Fibroblast of lung (primary cell): Measurements from ENCODE around the gene POLQ. TPM values are rescaled to one million over a fixed set of nuclear protein-coding genes. Genes with fewer than 3 reads are reported as not detected.

ENCODE experiments used
- DNase-seq, 2 donors: peaks; one replicate each; pipeline versions ENCODE4 v3.0.0 to v3.0.0-alpha.2; 2010; ENCODE audit warnings: low read depth in 2 of 2
- H2AFZ ChIP-seq: 2 replicates; pipeline ENCODE4 v1.5.1; 2012; ENCODE audit warnings: low read length, control low read depth, inconsistent platforms
- H3K27ac ChIP-seq: 2 replicates; pipeline ENCODE4 v1.5.1; 2011; ENCODE audit warnings: low read length, control low read depth; ENCODE audit not compliant: insufficient read depth
- H3K27me3 ChIP-seq: 2 replicates; pipeline ENCODE4 v1.5.1; 2011; ENCODE audit warnings: mild to moderate bottlenecking, low read length; ENCODE audit not compliant: control insufficient read depth, insufficient read depth
- H3K36me3 ChIP-seq: 2 replicates; pipeline ENCODE4 v1.5.1; 2011; ENCODE audit warnings: low read length; ENCODE audit not compliant: control insufficient read depth, insufficient read depth
- H3K4me1 ChIP-seq: 2 replicates; pipeline ENCODE4 v1.5.1; 2011; ENCODE audit warnings: low read length; ENCODE audit not compliant: control insufficient read depth, insufficient read depth; ENCODE audit errors: extremely low read depth
- H3K4me2 ChIP-seq: 2 replicates; pipeline ENCODE4 v1.5.1; 2011; ENCODE audit warnings: low read length, control low read depth; ENCODE audit not compliant: insufficient read depth; ENCODE audit errors: extremely low read depth
- H3K4me3 ChIP-seq, 4 experiments: fragments of 200-600 bp in 1 of 4; sonication (generic) in 1 of 4; replicated peaks in 1 of 4; 2 replicates each; pipeline ENCODE4 v1.5.1; 2011 to 2016; ENCODE audit warnings: low read length in 4 of 4, low read depth in 3 of 4, mild to moderate bottlenecking in 3 of 4, control low read depth in 2 of 4, inconsistent platforms in 1 of 4, mixed read lengths in 1 of 4; ENCODE audit not compliant: insufficient read depth in 1 of 4; ENCODE audit errors: control extremely low read depth in 1 of 4
- H3K79me2 ChIP-seq: 2 replicates; pipeline ENCODE4 v1.5.1; 2012; ENCODE audit warnings: mild to moderate bottlenecking, low read length, inconsistent platforms; ENCODE audit not compliant: control insufficient read depth, insufficient read depth
- H3K9ac ChIP-seq: 2 replicates; pipeline ENCODE4 v1.5.1; 2011; ENCODE audit warnings: mild to moderate bottlenecking, low read length, control low read depth; ENCODE audit not compliant: insufficient read depth
- H3K9me3 ChIP-seq: 2 replicates; pipeline ENCODE4 v1.5.1; 2012; ENCODE audit warnings: low read depth, low read length; ENCODE audit not compliant: control insufficient read depth, insufficient read depth
- H4K20me1 ChIP-seq: 2 replicates; pipeline ENCODE4 v1.5.1; 2011; ENCODE audit warnings: low read length; ENCODE audit not compliant: control insufficient read depth, insufficient read depth; ENCODE audit errors: extremely low read depth
- CTCF ChIP-seq, 2 donors: IDR thresholded peaks in 1 of 2; conservative IDR thresholded peaks in 1 of 2; 1 replicate in 1 of 2; 2 replicates in 1 of 2; pipeline ENCODE4 v1.5.1; 2011 to 2012; ENCODE audit warnings: low read length in 2 of 2, control low read depth in 1 of 2, inconsistent platforms in 1 of 2, low read depth in 1 of 2, mild to moderate bottlenecking in 1 of 2
- EZH2 ChIP-seq: IDR thresholded peaks from 2 replicates; pipeline ENCODE4 v1.5.1; 2012; ENCODE audit warnings: low read length, control low read depth, mild to moderate bottlenecking; ENCODE audit errors: missing control alignments
- polyA plus RNA-seq, 2 donors: library from polyadenylated mRNA; depleted of rRNA in 1 of 2; stranded (reverse) in 1 of 2; unstranded in 1 of 2; fragments of >200 nt; gene quantifications; 2 replicates each; pipeline ENCODE4 v1.2.1, GENCODE V29; 2011 to 2012; ENCODE audit warnings: missing spikeins in 1 of 2
- total RNA-seq: library from RNA; depleted of rRNA; stranded (reverse); fragments of >200 nt; gene quantifications from 2 replicates; pipeline ENCODE4 v1.2.1, GENCODE V29; 2014

The POLQ gene
- total and polyA plus RNA-seq, 2 donors (not counting 1 experiment from before 2014, with no cell fraction given), result 1.1 to 4.1 TPM

GRCh38 chr3:121431726-121432517 lies 113.9 kb downstream of the POLQ start:
- Histone ChIP-seq H2AFZ (peak overlapping the region; percentile 89), H3K4me3 (peak overlapping the region; percentile 30 to 44 (median 38)), H3K27me3 (no peaks in the 10 kb centered on the region), H3K79me2 (no peaks in the 10 kb centered on the region), H3K4me2 (peak overlapping the region; percentile 89), H3K4me1 (no peaks in the 10 kb centered on the region), H3K27ac (peak overlapping the region; percentile 46), H3K9me3 (no peaks in the 10 kb centered on the region), H3K9ac (no peak overlapping the region), H4K20me1 (no peaks in the 10 kb centered on the region), H3K36me3 (peaks cover 4% of the 10 kb centered on the region)
- no peak for TF ChIP-seq CTCF (conservative IDR thresholded peaks at IDR 0.05 in 1 of 2, IDR thresholded peaks at IDR 0.05 in 1 of 2; ENCODE audit: low read depth in 1 of 2, low read length in 2 of 2)
- TF ChIP-seq EZH2, result no peak
- DNase-seq, result peak; percentile 47 to 71

DNA sequence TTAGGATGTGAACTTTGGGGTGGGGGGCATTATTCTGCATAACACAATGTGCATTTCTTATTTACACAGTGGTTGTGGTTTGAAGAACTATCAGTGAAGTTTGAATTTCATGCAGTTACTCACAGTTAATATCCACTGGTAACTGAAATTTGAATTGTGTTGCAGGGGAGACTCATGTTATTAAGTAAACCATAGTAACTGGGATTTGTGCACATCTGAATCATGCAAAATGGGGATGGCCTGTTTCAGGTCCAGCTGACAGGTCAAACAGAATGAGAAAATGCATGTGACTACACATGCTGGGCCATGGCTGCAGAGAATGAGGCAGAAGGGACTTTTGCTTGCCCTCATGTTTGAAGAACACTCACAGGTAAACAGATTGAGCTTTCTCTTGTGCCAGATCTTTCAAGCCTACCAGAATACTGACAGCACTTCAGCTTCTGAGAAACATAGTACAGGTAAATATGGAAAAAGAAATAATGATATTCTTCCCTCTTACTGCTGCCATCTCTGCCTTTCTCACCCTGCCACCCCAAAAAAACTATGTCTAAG lies 115.0 kb downstream of the POLQ start:
- Histone ChIP-seq H3K36me3 (peaks cover 4% of the 10 kb centered on the region), H3K4me1 (no peaks in the 10 kb centered on the region), H3K9ac (no peak overlapping the region), H3K79me2 (no peaks in the 10 kb centered on the region), H3K4me3 (no peak overlapping the region), H3K4me2 (no peak overlapping the region), H3K27ac (no peak overlapping the region), H4K20me1 (no peaks in the 10 kb centered on the region), H3K9me3 (no peaks in the 10 kb centered on the region), H3K27me3 (no peaks in the 10 kb centered on the region), H2AFZ (no peak overlapping the region)
- no peak for DNase-seq
- no peak for TF ChIP-seq EZH2
- no peak for TF ChIP-seq CTCF (conservative IDR thresholded peaks at IDR 0.05 in 1 of 2, IDR thresholded peaks at IDR 0.05 in 1 of 2; ENCODE audit: low read depth in 1 of 2, low read length in 2 of 2)

DNA sequence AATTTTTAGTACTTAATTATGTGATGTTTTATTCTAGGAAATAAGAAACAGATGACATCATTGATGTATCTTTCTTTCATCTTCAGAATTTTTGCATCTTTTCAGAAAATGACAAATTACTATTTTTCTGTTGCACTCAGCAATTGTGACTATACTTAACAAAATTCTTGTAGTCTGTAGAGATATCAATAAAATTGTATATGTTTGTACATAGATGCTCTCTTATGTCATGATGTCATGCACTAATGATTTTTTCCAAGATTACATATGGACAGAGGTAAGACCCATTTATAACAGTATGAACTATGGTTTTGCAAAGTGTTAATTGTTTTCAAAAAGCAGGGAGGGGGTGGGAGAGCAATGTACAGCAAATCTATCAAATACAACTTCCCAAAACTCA lies 121.2 kb downstream of the POLQ start:
- no peak overlapping the region for H2AFZ ChIP-seq
- no peaks in the 10 kb centered on the region for H3K79me2 ChIP-seq
- TF ChIP-seq CTCF (conservative IDR thresholded peaks at IDR 0.05 in 1 of 2, IDR thresholded peaks at IDR 0.05 in 1 of 2; ENCODE audit: low read depth in 1 of 2, low read length in 2 of 2), result no peak
- TF ChIP-seq EZH2, result no peak
- no peak overlapping the region for H3K27ac ChIP-seq
- H3K9me3 ChIP-seq, result no peaks in the 10 kb centered on the region
- H3K27me3 ChIP-seq, result no peaks in the 10 kb centered on the region
- no peaks in the 10 kb centered on the region for H3K4me1 ChIP-seq
- H3K9ac ChIP-seq, result no peak overlapping the region
- no peak for DNase-seq
- no peak overlapping the region for H3K4me3 ChIP-seq
- H3K36me3 ChIP-seq, result no peaks in the 10 kb centered on the region
- no peaks in the 10 kb centered on the region for H4K20me1 ChIP-seq
- no peak overlapping the region for H3K4me2 ChIP-seq
